ENCODE results near the gene GCSAM. TPM values are rescaled to one million over a fixed set of nuclear protein-coding genes. Genes with fewer than 3 reads are reported as not detected.

Gene GCSAM
- total RNA-seq, 1 experiment from 2014 or later: not detected

DNA sequence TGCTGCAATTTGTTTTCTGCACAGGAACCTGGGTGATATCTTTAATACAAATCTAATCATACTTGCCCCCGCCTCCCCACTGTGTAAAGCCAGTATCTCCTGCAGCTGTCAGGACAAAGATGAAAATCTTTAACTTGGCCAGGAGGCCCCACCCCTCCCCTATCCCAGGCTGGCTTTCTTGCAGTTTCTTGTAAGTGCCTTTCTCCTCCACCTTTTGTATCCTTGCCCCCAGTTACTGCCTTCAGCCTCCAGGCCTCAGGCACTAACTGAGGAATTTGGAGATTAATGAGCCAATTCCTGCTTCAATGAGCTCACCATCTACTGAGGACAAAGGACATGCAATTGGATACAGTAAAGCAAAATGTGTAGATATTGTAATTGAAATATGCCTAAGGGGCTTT, 6.5 kb downstream of the GCSAM start:
- DNase-seq (no peak), ATAC-seq (no peak; the same call in 1 of the 2 replicates)
- H3K9ac ChIP-seq (ENCODE audit: low read length): no peak overlapping the region
- intact Hi-C loops (cut with micrococcal nuclease): no loop called here
- H4K20me1 ChIP-seq (ENCODE audit: low read length): no peaks in the 10 kb centered on the region
- H3K4me2 ChIP-seq (ENCODE audit: low read length): no peak overlapping the region
- TF ChIP-seq, protein P1, sequence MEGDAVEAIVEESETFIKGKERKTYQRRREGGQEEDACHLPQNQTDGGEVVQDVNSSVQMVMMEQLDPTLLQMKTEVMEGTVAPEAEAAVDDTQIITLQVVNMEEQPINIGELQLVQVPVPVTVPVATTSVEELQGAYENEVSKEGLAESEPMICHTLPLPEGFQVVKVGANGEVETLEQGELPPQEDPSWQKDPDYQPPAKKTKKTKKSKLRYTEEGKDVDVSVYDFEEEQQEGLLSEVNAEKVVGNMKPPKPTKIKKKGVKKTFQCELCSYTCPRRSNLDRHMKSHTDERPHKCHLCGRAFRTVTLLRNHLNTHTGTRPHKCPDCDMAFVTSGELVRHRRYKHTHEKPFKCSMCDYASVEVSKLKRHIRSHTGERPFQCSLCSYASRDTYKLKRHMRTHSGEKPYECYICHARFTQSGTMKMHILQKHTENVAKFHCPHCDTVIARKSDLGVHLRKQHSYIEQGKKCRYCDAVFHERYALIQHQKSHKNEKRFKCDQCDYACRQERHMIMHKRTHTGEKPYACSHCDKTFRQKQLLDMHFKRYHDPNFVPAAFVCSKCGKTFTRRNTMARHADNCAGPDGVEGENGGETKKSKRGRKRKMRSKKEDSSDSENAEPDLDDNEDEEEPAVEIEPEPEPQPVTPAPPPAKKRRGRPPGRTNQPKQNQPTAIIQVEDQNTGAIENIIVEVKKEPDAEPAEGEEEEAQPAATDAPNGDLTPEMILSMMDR (conservative IDR thresholded peaks at IDR 0.05; ENCODE audit: low read depth, low read length): no peak
- no peak for TF ChIP-seq EZH2phosphoT487 (IDR thresholded peaks at IDR 0.05; ENCODE audit: borderline replicate concordance, low read length)
- TF ChIP-seq EZH2 (IDR thresholded peaks at IDR 0.05; ENCODE audit: low read length, unreplicated experiment): no peak
- BruUV-seq (replicated peaks): no TSS peak
- ChIA-PET CTCF (interaction anchor here (0.9 kb wide), 1 partner anchor 15 kb away, joined by 4 read pairs; no protein-coding TSS in a partner anchor), POLR2A (ENCODE audit: unreplicated experiment) (interaction anchor here (0.6 kb wide), 1 partner anchor 488 kb away, joined by 4 read pairs; no protein-coding TSS in a partner anchor)
- H3K4me1 ChIP-seq (ENCODE audit: insufficient read depth, low read length): no peaks in the 10 kb centered on the region
- H3K9me2 ChIP-seq (replicated peaks; ENCODE audit: low read length): no peaks in the 10 kb centered on the region
- no peaks in the 10 kb centered on the region for H3K79me2 ChIP-seq (ENCODE audit: low read length)
- no peaks in the 10 kb centered on the region for H3K9me3 ChIP-seq (ENCODE audit: low read length)
- H3K27ac ChIP-seq (ENCODE audit: low read length): no peak overlapping the region
- H3K27me3 ChIP-seq (ENCODE audit: low read length): no peaks in the 10 kb centered on the region
- H3K36me3 ChIP-seq (ENCODE audit: low read depth, low read length): no peaks in the 10 kb centered on the region
- H3F3A ChIP-seq (ENCODE audit: low read length, unreplicated experiment): no peaks in the 10 kb centered on the region
- no peak overlapping the region for H2AFZ ChIP-seq (ENCODE audit: low read length)
- H3K4me3 ChIP-seq (ENCODE audit: low read length): no peak overlapping the region

DNA sequence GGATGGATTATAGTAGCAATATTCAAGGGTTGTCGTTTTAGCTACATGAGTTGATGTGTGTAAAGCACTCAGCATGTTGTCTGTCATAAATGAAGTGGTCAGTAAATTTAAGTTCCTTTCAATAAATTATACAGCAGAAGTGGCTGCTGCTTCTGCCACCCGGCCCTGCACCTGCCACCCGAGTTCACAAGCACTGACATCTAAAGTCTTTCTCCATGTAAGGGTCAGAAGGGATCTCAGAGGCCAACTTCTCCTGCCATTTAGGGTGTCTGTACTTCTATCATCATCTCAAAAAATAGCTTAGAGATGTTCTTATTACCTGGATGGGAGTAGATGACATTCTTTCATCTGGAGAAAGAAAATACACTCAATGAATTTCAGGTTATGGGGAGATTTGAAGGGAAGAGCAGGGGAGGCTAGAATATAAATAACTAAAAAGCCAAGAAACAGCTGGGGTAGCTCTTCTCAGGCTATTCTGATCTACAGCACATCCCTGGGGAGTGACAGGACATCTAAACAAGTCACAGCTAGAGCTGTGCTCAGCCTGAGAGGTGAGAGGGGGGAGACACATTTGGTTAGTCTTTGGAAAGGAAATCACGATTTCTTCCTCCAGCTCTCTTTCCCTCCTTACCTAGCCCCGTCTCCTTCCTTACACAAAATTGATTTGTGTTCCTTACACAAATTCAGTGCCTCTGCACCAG, 8.0 kb downstream of the GCSAM start:
- no peak for TF ChIP-seq EZH2 (IDR thresholded peaks at IDR 0.05; ENCODE audit: low read length, unreplicated experiment)
- TF ChIP-seq, protein P1 (conservative IDR thresholded peaks at IDR 0.05; ENCODE audit: low read depth, low read length): no peak
- no peak for TF ChIP-seq EZH2phosphoT487 (IDR thresholded peaks at IDR 0.05; ENCODE audit: borderline replicate concordance, low read length)
- Histone ChIP-seq H3K4me1 (ENCODE audit: insufficient read depth, low read length) (no peaks in the 10 kb centered on the region), H4K20me1 (ENCODE audit: low read length) (no peaks in the 10 kb centered on the region), H3K27me3 (ENCODE audit: low read length) (no peaks in the 10 kb centered on the region), H3K4me3 (ENCODE audit: low read length) (no peak overlapping the region), H3K79me2 (ENCODE audit: low read length) (no peaks in the 10 kb centered on the region), H2AFZ (ENCODE audit: low read length) (no peak overlapping the region), H3K9ac (ENCODE audit: low read length) (no peak overlapping the region), H3K36me3 (ENCODE audit: low read depth, low read length) (no peaks in the 10 kb centered on the region), H3F3A (ENCODE audit: low read length, unreplicated experiment) (no peaks in the 10 kb centered on the region), H3K4me2 (ENCODE audit: low read length) (no peak overlapping the region), H3K9me2 (replicated peaks; ENCODE audit: low read length) (no peaks in the 10 kb centered on the region), H3K27ac (ENCODE audit: low read length) (no peak overlapping the region), H3K9me3 (ENCODE audit: low read length) (no peaks in the 10 kb centered on the region)
- POLR2A ChIA-PET (ENCODE audit: unreplicated experiment): no interaction called here
- intact Hi-C loops (cut with micrococcal nuclease): no loop called here
- CTCF ChIA-PET: no interaction called here
- ATAC-seq (no peak), DNase-seq (no peak)
- BruUV-seq (replicated peaks): no TSS peak

DNA sequence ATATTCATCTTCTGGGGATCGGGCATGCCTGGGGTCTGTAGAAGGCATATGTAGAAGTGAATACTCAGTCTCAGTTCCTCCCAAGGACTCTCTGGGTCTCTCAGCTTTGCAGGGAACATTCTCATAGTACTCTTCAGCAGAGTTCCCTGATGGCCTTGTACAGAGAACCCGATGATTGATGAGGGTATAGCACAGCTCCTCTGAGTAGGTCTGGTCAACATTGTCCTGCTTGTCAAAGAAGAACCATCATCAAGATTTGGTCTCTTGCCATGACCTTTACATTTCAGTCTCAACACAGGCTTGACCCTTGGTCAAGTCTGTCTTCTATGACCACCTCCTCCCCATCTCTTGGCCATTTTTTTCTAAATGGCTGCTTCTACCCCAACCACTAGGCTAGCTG, 9.5 kb downstream of the GCSAM start:
- ATAC-seq (no peak), DNase-seq (no peak)
- BruUV-seq (replicated peaks): no TSS peak
- POLR2A ChIA-PET (ENCODE audit: unreplicated experiment): no interaction called here
- Histone ChIP-seq H3K4me2 (ENCODE audit: low read length) (no peak overlapping the region), H3K27me3 (ENCODE audit: low read length) (no peaks in the 10 kb centered on the region), H4K20me1 (ENCODE audit: low read length) (no peaks in the 10 kb centered on the region), H3K9ac (ENCODE audit: low read length) (no peak overlapping the region), H3K79me2 (ENCODE audit: low read length) (no peaks in the 10 kb centered on the region), H3K4me1 (ENCODE audit: insufficient read depth, low read length) (no peaks in the 10 kb centered on the region), H3K36me3 (ENCODE audit: low read depth, low read length) (peaks cover 6% of the 10 kb centered on the region; the same call in 1 of the 2 replicates), H3K4me3 (ENCODE audit: low read length) (no peak overlapping the region), H3F3A (ENCODE audit: low read length, unreplicated experiment) (no peaks in the 10 kb centered on the region), H3K27ac (ENCODE audit: low read length) (no peak overlapping the region), H3K9me2 (replicated peaks; ENCODE audit: low read length) (no peaks in the 10 kb centered on the region), H3K9me3 (ENCODE audit: low read length) (no peaks in the 10 kb centered on the region), H2AFZ (ENCODE audit: low read length) (no peak overlapping the region)
- TF ChIP-seq EZH2phosphoT487 (IDR thresholded peaks at IDR 0.05; ENCODE audit: borderline replicate concordance, low read length) (no peak), EZH2 (IDR thresholded peaks at IDR 0.05; ENCODE audit: low read length, unreplicated experiment) (no peak)
- TF ChIP-seq, protein P1 (conservative IDR thresholded peaks at IDR 0.05; ENCODE audit: low read depth, low read length): no peak
- intact Hi-C loops (cut with micrococcal nuclease): no loop called here
- CTCF ChIA-PET: no interaction called here

Data from PC-3 (cell line).